ENCODE results near the gene PGS1. TPM values are rescaled to one million over a fixed set of nuclear protein-coding genes. Genes with fewer than 3 reads are reported as not detected.

Gene PGS1
- total and polyA plus RNA-seq, 5 donors from 2014 or later, result 29.6 to 50.1 (median 32.3) TPM

Other genes starting within 250 kb of the PGS1 start
- gene TMC6, start 249.9 kb upstream of the PGS1 start, total RNA-seq, result 727 TPM
- 100 to 1,000 TPM; 160 to 242 (median 213) TPM for gene TMC6, start 249.9 kb upstream of the PGS1 start, polyA plus RNA-seq
- gene TMC8, start 247.9 kb upstream of the PGS1 start, total RNA-seq, result 454 TPM
- 10 to 100 TPM; 61.8 to 82.0 (median 74.8) TPM for gene TMC8, start 247.9 kb upstream of the PGS1 start, polyA plus RNA-seq
- gene C17orf99, start 232.3 kb upstream of the PGS1 start, total RNA-seq, result not detected
- gene C17orf99, start 232.3 kb upstream of the PGS1 start, polyA plus RNA-seq, result not detected
- gene SYNGR2, start 210.1 kb upstream of the PGS1 start, total RNA-seq, result 58.5 TPM
- 100 to 1,000 TPM; 156 to 180 (median 170) TPM for gene SYNGR2, start 210.1 kb upstream of the PGS1 start, polyA plus RNA-seq
- 3.2 TPM for gene TK1, start 191.6 kb upstream of the PGS1 start, total RNA-seq
- gene TK1, start 191.6 kb upstream of the PGS1 start, polyA plus RNA-seq, result 10 to 100 TPM; 12.4 to 33.8 (median 15.0) TPM
- 3.5 TPM for gene AFMID, start 191.3 kb upstream of the PGS1 start, total RNA-seq
- gene AFMID, start 191.3 kb upstream of the PGS1 start, polyA plus RNA-seq, result 1 to 10 TPM; 1.8 to 5.5 (median 2.6) TPM
- gene BIRC5, start 164.4 kb upstream of the PGS1 start, total RNA-seq, result 2.7 TPM
- gene BIRC5, start 164.4 kb upstream of the PGS1 start, polyA plus RNA-seq, result 10 to 100 TPM in 1 of 4 donors, 1 to 10 TPM in 3; 2.8 to 11.5 (median 7.5) TPM
- not detected for gene TMEM235, start 147.0 kb upstream of the PGS1 start, total RNA-seq
- gene TMEM235, start 147.0 kb upstream of the PGS1 start, polyA plus RNA-seq, result not detected
- 218 TPM for gene SOCS3, start 18.6 kb upstream of the PGS1 start, total RNA-seq
- 10 to 100 TPM; 26.4 to 74.2 (median 51.2) TPM for gene SOCS3, start 18.6 kb upstream of the PGS1 start, polyA plus RNA-seq
- gene DNAH17, start 198.7 kb downstream of the PGS1 start, total RNA-seq, result 0.57 TPM
- 1 to 10 TPM in 2 of 4 donors, under 1 TPM in 1, not detected in 1; 0.24 to 3.4 (median 1.1) TPM for gene DNAH17, start 198.7 kb downstream of the PGS1 start, polyA plus RNA-seq